HG03575 (cell line): ENCODE data around the gene RAB40A.
"Not testable (repeated sequence)": the region's sequence is repeated elsewhere in the genome, so short reads cannot be mapped to it uniquely, and the experiment has no call there.

ENCODE experiments used
- ATAC-seq: cut with Tn5 transposase; IDR thresholded peaks from one replicate; pipeline ENCODE4 v1.9.1; 2021; ENCODE audit not compliant: unreplicated experiment, insufficient number of reproducible peaks, low FRiP score; ENCODE audit errors: extremely low read depth

The RAB40A gene

GRCh38 chrX:103530545-103530944 lies 11.3 kb upstream of the RAB40A start:
- no peak for ATAC-seq

DNA sequence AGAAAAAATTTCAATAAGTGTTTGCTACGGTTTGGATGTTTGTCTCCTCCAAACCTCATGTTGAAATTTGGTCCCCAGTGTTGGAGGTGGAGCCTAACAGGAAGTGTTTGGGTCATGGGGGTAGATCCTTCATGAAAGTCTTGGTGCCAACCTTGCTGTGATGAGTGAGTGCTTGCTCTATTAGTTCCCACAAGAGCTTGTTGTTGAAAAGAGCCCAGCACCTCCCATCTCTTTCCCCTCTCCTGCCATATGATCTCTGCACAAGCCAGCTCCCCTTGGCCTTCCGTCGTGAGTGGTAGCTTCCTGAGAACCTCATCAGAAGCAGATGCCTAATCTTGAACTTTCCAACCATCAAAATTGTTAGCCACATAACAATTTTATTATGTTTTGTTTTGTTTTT lies 10.3 kb upstream of the RAB40A start:
- ATAC-seq = no peak

- ATAC-seq = no peak
Observed at GRCh38 chrX:103524747-103525146, 5.5 kb upstream of the RAB40A start.

- ATAC-seq = no peak
Observed at GRCh38 chrX:103523605-103524004, 4.3 kb upstream of the RAB40A start.

GRCh38 chrX:103520386-103520785 lies 1.1 kb upstream of the RAB40A start:
- no peak for ATAC-seq

DNA sequence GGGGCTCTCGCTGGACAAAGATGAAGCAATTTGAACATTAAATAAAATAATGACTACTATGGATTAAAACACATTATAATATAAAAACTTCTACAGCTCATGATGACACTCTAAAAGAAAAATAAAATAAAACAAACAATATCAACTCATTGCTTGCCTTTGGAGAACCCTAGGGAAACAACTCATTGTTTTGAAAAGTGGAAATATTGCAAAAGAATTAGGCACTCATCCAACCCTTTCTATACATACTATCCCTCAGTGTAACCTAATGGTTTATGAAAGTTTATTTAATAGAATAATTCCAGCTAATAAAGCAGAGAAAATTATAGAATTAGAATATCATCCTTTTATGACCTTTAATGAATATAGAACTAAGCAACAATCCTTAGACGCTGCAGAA lies 718 bp downstream of the RAB40A start:
- no peak for ATAC-seq

DNA sequence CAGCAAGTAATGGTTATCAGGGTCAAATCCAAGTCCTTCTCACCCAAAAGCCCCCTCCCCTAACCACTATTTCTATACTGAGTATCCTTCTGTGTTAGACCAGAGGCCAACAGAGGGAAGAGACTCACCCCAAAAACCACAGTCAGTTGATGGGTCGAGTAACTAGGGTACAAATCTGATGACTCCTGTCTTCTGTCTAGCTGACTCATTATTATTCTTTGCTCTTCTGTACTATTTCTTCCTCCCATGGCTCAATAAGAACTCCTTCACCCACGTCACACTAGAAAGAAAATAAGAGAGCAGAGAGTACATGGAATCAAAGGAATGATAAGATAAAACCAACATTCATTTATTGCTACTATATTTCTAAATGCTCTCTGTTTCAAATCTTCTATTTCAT lies 2.0 kb downstream of the RAB40A start:
- ATAC-seq = no peak

- no peak for ATAC-seq
Observed at GRCh38 chrX:103513476-103514108, 5.7 kb downstream of the RAB40A start.

- no peak for ATAC-seq
Observed at GRCh38 chrX:103513067-103513466, 6.2 kb downstream of the RAB40A start.

GRCh38 chrX:103510031-103510430 lies 9.3 kb downstream of the RAB40A start:
- ATAC-seq = no peak

- ATAC-seq = no peak
Observed at GRCh38 chrX:103503853-103504207, 15.5 kb downstream of the RAB40A start.

DNA sequence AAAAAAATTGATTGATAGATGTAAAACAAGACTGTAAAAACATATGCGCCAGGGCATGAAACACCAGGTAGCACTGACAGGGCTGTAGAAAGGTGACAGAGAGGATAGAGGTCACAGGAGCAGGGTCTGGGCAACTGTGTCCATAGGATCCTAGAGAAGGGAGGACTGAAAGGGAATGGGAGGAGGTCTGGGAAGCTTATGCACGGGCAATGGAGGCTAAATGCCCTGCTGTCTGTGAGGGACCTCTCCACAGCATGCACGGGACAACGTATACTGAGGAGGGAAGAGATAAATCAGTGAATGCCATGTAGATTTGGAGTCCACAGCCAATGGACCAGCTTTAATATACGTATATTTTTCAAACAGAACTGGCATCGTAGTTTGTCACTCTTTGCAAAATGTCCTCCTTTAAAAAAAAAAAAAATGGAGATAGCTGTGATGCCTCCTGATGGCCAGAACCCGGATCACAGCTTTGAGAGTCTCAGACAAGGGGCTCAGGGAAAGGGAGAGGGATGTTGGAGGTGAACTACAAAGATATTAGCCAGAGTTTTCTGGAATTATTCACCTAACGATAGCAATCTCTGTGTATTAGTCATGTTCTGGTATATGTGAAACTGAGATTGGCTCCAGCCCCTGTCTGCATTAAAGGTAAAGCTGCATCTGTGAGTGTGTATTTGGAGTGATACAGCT lies 16.0 kb downstream of the RAB40A start:
- ATAC-seq = no peak

GRCh38 chrX:103498786-103499185 lies 20.5 kb downstream of the RAB40A start:
- no peak for ATAC-seq

- ATAC-seq = no peak
Observed at GRCh38 chrX:103495786-103496185, 23.5 kb downstream of the RAB40A start.

GRCh38 chrX:103493578-103493977 lies 25.7 kb downstream of the RAB40A start:
- not testable (repeated sequence) for ATAC-seq

GRCh38 chrX:103489733-103490132 lies 29.6 kb downstream of the RAB40A start:
- not testable (repeated sequence) for ATAC-seq

- no peak for ATAC-seq
Observed at GRCh38 chrX:103488794-103489193, 30.5 kb downstream of the RAB40A start.

- ATAC-seq = no peak
Observed at GRCh38 chrX:103488332-103488731, 31.0 kb downstream of the RAB40A start.

- ATAC-seq = no peak
Observed at GRCh38 chrX:103483720-103484119, 35.6 kb downstream of the RAB40A start.

GRCh38 chrX:103480526-103480925 lies 38.8 kb downstream of the RAB40A start:
- ATAC-seq = no peak

DNA sequence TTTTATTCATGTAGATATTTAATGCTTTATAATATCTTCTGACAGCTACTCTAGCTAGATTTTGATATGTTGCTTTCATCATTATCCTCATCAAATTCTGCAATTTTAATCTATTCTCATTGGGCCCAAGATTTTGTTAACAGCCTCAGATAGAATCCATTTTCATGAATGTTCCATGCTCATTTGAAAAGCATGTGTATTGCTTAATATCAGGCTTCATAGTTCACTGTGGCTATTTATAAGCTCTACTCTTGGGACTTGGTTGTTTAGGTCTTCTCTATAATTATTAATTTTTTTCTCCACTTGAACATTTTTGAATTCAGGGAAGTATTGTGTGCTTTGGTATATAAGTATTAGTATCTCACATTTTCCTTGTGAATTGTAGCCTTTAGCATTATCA lies 41.8 kb downstream of the RAB40A start:
- ATAC-seq = no peak
